Mucosa of descending colon (tissue), 3 donors: ENCODE results near the gene GIGYF2. TPM values are rescaled to one million over a fixed set of nuclear protein-coding genes. Genes with fewer than 3 reads are reported as not detected.

Source experiments
- ATAC-seq: fragments of 200-7000 bp; cut with Tn5 transposase; one replicate; pipeline ENCODE4 v1.9.1; 2020; ENCODE audit warnings: mild to moderate bottlenecking, moderate library complexity
- DNase-seq, 3 donors: peaks; one replicate each; pipeline ENCODE4 v3.0.0-alpha.2; 2020
- H3K36me3 ChIP-seq: fragments of 200-600 bp; one replicate; pipeline ENCODE4 v1.8.0; 2021; ENCODE audit warnings: low read depth, mild to moderate bottlenecking
- H3K4me1 ChIP-seq: fragments of 200-600 bp; one replicate; pipeline ENCODE4 v1.8.0; 2021; ENCODE audit warnings: low read depth, mild to moderate bottlenecking
- H3K4me3 ChIP-seq: fragments of 200-600 bp; one replicate; pipeline ENCODE4 v1.8.0; 2021; ENCODE audit warnings: mild to moderate bottlenecking
- H3K9me3 ChIP-seq: fragments of 200-600 bp; one replicate; pipeline ENCODE4 v1.8.0; 2021; ENCODE audit warnings: mild to moderate bottlenecking
- CTCF ChIP-seq: fragments of 200-600 bp; IDR thresholded peaks from one replicate; pipeline ENCODE4 v1.8.0; 2022; ENCODE audit warnings: antibody characterized with exemption, mild to moderate bottlenecking
- intact Hi-C, 2 donors: fragments of 100-400 bp; cut with DNase I in 1 of 2; cut with micrococcal nuclease in 1 of 2; formaldehyde crosslinking; loops; one replicate each; pipeline versions ENCODE4 v1.11.0 to v1.11.1; 2022; cut with DNase I, micrococcal nuclease
- total RNA-seq, 3 donors: library from RNA; stranded (reverse); fragmentation: NEBNext Ultra II Directional in 2 of 3; extraction: Animal tissue kit (Norgen Biotek cat#: 25700) in 2 of 3; gene quantifications; one replicate each; pipeline versions ENCODE4 v1.2.1 to v1.2.4, GENCODE V29; 2021 to 2023
- donor health status: DM: no; HTN: no; CAD: no; lungs with moderate emphysema.
- donor health status: DM: no; HTN: no; CAD: no.
- donor health status: DM: no; HTN: yes; CAD: no.

The GIGYF2 gene
- total RNA-seq, 3 donors from 2014 or later = 57.8 to 82.1 (median 74.8) TPM

DNA sequence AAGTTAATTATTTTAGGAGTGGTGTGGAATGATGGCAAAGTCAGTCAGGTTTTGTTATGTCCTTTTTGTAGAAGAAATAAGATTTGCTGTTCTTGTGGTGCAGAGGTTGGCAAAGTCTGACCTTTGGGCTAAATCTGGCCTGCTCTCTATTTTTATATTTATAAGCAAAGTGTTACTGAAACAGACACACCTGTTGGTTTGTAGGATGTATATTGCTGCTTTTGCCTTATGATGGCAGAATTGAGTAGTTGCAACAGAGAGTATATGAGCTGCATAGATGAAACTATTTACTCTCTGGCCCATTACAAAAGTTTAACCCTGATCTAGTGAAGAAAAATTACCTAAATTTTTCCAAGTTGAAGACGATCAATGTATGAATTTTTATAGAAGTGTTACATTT lies 113.3 kb downstream of the GIGYF2 start:
- ATAC-seq (peak; percentile 53), DNase-seq (no peak)
- no peaks in the 10 kb centered on the region for H3K36me3 ChIP-seq
- no peak overlapping the region for H3K4me3 ChIP-seq
- intact Hi-C loops = no loop called here
- no peak for TF ChIP-seq CTCF
- no peaks in the 10 kb centered on the region for H3K9me3 ChIP-seq
- H3K4me1 ChIP-seq = peaks cover 4% of the 10 kb centered on the region

DNA sequence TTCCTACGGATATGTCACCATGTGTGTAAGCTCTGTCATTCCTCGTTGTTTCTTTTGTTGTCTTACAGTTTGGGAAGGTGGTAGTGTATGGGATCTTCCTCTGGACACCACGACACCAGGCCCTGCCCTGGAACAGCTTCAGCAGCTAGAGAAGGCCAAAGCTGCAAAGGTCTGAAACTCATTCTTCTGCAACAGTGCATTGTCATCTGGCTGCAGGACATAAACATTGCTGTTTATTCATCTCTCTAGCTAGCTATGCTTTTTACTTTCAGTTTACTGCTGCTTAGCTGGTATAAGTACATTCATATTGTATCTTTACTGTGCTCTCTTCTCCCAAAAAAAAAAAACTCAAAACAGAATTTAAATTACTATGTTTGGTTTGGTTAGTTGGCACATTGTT lies 118.4 kb downstream of the GIGYF2 start:
- no peak for TF ChIP-seq CTCF
- no peak overlapping the region for H3K4me3 ChIP-seq
- no peaks in the 10 kb centered on the region for H3K4me1 ChIP-seq
- DNase-seq (no peak), ATAC-seq (no peak)
- intact Hi-C loops = no loop called here
- no peaks in the 10 kb centered on the region for H3K9me3 ChIP-seq
- H3K36me3 ChIP-seq = no peaks in the 10 kb centered on the region

DNA sequence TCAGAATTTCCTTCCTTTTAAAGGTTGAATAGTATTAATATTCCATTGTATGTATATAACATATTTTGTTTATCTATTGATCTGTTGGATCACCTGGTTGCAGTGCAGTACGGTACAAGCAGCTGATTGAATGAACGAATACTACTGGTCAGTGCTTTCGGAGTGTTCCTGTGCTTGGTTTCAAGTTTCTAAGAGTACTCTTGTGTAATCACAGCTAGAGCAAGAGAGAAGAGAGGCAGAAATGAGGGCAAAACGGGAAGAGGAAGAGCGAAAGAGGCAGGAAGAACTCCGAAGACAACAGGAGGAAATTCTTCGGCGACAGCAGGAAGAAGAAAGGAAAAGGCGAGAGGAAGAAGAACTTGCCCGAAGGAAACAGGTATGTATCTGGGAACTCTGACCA lies 119.5 kb downstream of the GIGYF2 start:
- no peak for TF ChIP-seq CTCF
- no peak for DNase-seq
- Histone ChIP-seq H3K4me1 (no peaks in the 10 kb centered on the region), H3K9me3 (no peaks in the 10 kb centered on the region), H3K36me3 (no peaks in the 10 kb centered on the region), H3K4me3 (no peak overlapping the region)
- intact Hi-C loops = no loop called here
- no peak for ATAC-seq

DNA sequence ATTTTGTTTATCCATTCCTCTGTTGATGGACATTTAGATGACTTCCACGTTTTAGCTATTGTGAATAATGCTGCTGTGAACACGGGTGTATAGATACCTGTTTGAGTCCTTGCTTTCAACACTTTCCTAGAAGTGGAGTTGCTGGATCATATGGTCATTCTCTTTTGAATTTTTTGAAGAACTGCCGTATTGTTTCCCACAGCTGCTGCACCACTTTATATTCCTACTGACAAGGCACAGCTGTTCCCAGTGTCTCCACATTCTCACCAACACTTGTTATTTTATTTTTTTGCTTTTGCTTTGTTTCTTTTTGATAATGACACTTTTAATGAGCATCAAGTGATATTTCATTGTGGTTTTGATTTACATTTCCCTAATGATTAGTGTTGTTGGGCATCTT lies 120.6 kb downstream of the GIGYF2 start:
- no peaks in the 10 kb centered on the region for H3K36me3 ChIP-seq

DNA sequence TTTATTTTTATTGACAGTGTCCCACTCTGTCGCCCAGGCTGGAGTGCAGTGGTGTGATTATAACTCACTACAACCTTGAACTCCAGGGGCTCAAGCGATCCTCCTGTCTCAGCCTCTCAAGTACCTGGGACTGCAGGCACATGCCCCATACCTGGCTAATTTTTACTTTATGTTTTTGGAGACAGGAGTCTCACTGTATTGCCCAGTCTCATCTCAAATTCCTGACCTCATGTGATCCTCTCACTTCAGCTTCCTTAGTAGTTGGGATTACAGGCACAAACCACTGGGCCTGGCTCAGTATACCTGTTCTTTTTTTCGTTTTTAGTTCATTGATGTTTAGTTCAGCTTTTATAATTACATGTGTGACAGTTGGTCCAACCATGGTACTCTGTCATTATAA lies 132.9 kb downstream of the GIGYF2 start:
- Histone ChIP-seq H3K4me3 (no peak overlapping the region), H3K4me1 (peaks cover 11% of the 10 kb centered on the region), H3K9me3 (no peaks in the 10 kb centered on the region), H3K36me3 (peaks cover under 1% of the 10 kb centered on the region)
- DNase-seq (no peak), ATAC-seq (no peak)
- no peak for TF ChIP-seq CTCF
- intact Hi-C loops = no loop called here

More for the DNA sequence above, 120.6 kb downstream of the GIGYF2 start:
- H3K4me1 ChIP-seq = no peaks in the 10 kb centered on the region
- DNase-seq (no peak), ATAC-seq (no peak)
- no peak overlapping the region for H3K4me3 ChIP-seq
- no peak for TF ChIP-seq CTCF
- no peaks in the 10 kb centered on the region for H3K9me3 ChIP-seq
- intact Hi-C loops = no loop called here

- peaks cover 4% of the 10 kb centered on the region for H3K36me3 ChIP-seq
Measured at GRCh38 chr2:232831496-232831895, 134.4 kb downstream of the GIGYF2 start.

More at GRCh38 chr2:232831496-232831895, 134.4 kb downstream of the GIGYF2 start:
- ATAC-seq = no peak
- Histone ChIP-seq H3K4me3 (no peak overlapping the region), H3K9me3 (no peaks in the 10 kb centered on the region), H3K4me1 (peaks cover 18% of the 10 kb centered on the region)
- no peak for DNase-seq
- TF ChIP-seq CTCF = no peak
- intact Hi-C loops = no loop called here
